Liver (tissue), 3 donors: ENCODE data around the gene NAPEPLD.
"Not testable (repeated sequence)": the region's sequence is repeated elsewhere in the genome, so short reads cannot be mapped to it uniquely, and the experiment has no call there.

Experiments used
- ATF3 ChIP-seq: IDR thresholded peaks from 2 replicates; pipeline ENCODE4 v1.6.1; 2016; ENCODE audit warnings: antibody characterized with exemption
- CTCF ChIP-seq: fragments of 150-350 bp; IDR thresholded peaks from 2 replicates; pipeline ENCODE4 v1.5.1; 2017; ENCODE audit warnings: improper control_type of control experiment, low read depth, low read length; ENCODE audit not compliant: missing input control
- MAX ChIP-seq: IDR thresholded peaks from 2 replicates; pipeline ENCODE4 v1.6.1; 2016; ENCODE audit warnings: antibody characterized with exemption
- RXRA ChIP-seq, 2 donors: IDR thresholded peaks; 2 replicates each; pipeline ENCODE4 v1.6.1; 2017 to 2018; ENCODE audit warnings: antibody characterized with exemption in 2 of 2, mild to moderate bottlenecking in 1 of 2
- SP1 ChIP-seq: IDR thresholded peaks from 2 replicates; pipeline ENCODE4 v1.6.1; 2018; ENCODE audit warnings: antibody characterized with exemption, mild to moderate bottlenecking
- YY1 ChIP-seq: IDR thresholded peaks from 2 replicates; pipeline ENCODE4 v1.6.1; 2016; ENCODE audit warnings: antibody characterized with exemption, mild to moderate bottlenecking
- ZBTB33 ChIP-seq: IDR thresholded peaks from 2 replicates; pipeline ENCODE4 v1.6.1; 2016; ENCODE audit warnings: antibody characterized with exemption
- donor health status: healthy.
- donor health status: healthy.

- TF ChIP-seq ZBTB33; YY1; SP1; RXRA (IDR thresholded peaks at IDR 0.05); CTCF; MAX; ATF3: not testable (repeated sequence)
Observed at GRCh38 chr7:103159072-103159471, 10.2 kb upstream of the NAPEPLD start.
